ENCODE results near the gene TBC1D19.
"Not testable (repeated sequence)": the region's sequence is repeated elsewhere in the genome, so short reads cannot be mapped to it uniquely, and the experiment has no call there.

Gene TBC1D19

DNA sequence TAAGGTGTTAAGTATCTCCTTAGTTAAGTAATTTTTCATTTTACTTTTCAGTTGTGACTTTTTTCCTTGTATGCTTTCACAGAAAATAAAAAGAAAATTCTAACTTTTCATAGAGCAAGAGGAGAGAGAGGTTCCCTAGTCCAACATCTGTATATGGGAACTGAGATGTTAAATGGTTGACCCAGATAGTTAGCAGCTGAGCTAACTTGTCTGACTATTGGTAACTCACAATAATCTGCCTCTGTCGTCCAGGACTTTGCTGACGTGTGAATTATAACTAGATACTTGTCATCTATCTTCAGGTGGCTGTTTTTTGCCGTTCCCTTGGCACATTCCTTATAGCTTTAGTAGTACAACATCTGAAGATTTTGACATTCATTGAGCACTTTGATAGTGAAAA, 29.9 kb downstream of the TBC1D19 start:
- DNase-seq (ENCODE audit: low read depth): no peak
- TF ChIP-seq, protein P1, sequence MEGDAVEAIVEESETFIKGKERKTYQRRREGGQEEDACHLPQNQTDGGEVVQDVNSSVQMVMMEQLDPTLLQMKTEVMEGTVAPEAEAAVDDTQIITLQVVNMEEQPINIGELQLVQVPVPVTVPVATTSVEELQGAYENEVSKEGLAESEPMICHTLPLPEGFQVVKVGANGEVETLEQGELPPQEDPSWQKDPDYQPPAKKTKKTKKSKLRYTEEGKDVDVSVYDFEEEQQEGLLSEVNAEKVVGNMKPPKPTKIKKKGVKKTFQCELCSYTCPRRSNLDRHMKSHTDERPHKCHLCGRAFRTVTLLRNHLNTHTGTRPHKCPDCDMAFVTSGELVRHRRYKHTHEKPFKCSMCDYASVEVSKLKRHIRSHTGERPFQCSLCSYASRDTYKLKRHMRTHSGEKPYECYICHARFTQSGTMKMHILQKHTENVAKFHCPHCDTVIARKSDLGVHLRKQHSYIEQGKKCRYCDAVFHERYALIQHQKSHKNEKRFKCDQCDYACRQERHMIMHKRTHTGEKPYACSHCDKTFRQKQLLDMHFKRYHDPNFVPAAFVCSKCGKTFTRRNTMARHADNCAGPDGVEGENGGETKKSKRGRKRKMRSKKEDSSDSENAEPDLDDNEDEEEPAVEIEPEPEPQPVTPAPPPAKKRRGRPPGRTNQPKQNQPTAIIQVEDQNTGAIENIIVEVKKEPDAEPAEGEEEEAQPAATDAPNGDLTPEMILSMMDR (IDR thresholded peaks at IDR 0.05; ENCODE audit: low read depth, low read length, missing control alignments): no peak
- no peak overlapping the region for H3K4me3 ChIP-seq (ENCODE audit: low read depth, low read length)

DNA sequence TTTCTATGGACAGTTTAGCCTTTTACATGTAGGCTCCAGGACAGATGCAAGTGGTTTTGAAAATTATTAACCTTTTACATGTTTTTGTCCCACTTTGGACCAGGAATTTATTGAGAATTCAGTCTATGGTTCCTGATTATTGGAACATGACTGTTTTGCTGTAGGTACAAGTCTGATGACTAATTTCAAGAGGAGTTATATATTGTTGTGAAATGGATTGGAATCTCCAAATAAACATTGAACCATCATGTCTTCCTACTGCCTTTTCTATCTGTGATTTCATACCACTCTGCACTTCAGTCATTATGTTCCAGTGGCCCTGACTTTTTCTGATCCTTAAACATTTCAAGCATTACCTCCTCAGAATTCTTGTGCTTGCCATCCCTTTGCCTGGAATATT, 35.9 kb downstream of the TBC1D19 start:
- no peak for DNase-seq (ENCODE audit: low read depth)
- H3K4me3 ChIP-seq (ENCODE audit: low read depth, low read length): no peak overlapping the region
- TF ChIP-seq, protein P1 (IDR thresholded peaks at IDR 0.05; ENCODE audit: low read depth, low read length, missing control alignments): no peak

DNA sequence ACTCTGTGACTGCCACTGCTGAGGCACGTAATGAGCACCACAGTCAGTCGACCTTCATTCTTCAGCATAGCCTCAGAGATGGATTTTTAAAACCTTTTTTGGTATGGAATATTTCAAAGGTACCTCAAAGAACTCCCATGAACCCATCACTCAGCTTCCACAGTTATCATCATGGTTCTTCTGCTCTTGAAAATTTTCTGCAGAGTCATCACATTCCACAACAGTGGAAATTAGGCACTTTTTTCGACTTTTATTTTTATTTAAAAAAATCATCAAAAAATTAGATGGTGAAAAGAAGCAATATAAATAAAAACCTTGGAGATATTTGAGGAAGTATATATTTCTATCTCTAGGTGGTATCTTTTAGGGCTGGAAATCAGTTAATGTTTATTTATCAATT, 37.5 kb downstream of the TBC1D19 start:
- H3K4me3 ChIP-seq (ENCODE audit: low read depth, low read length): no peak overlapping the region
- TF ChIP-seq, protein P1 (IDR thresholded peaks at IDR 0.05; ENCODE audit: low read depth, low read length, missing control alignments): no peak
- no peak for DNase-seq (ENCODE audit: low read depth)

DNA sequence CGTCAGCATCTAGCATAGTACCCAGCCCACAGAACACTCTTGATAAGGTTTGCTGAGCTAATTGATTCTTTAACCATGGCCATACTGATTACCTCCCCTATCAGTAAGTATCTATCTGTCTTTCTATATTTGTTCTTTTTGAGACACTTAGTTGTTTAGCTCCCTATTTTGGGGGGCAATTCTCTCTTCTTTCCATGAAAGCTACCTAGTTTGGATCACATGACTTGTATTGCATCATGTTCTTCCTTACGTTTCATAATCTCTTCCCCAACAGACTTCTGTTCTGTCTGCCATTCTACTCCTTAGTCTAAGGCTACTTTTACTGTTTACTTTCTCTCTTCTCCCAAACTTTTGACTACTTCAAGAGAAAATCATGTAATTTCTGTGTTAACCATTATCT, 39.0 kb downstream of the TBC1D19 start:
- DNase-seq (ENCODE audit: low read depth): no peak
- no peak overlapping the region for H3K4me3 ChIP-seq (ENCODE audit: low read depth, low read length)
- TF ChIP-seq, protein P1 (IDR thresholded peaks at IDR 0.05; ENCODE audit: low read depth, low read length, missing control alignments): no peak

DNA sequence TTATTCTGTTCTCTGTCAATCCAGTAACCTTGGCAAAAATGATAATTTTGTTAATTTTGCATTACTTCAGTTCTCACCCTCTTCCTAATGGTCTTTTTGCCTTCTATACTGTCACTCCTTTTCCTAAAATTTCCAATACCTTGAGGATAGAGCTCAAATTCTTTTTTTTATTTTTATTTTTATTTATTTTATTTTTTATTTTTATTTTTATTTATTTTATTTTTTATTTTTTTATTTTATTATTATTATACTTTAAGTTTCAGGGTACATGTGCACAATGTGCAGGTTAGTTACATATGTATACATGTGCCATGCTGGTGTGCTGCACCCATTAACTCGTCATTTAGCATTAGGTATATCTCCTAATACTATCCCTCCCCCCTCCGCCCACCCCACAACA, 42.8 kb downstream of the TBC1D19 start:
- not testable (repeated sequence) for DNase-seq (ENCODE audit: low read depth); H3K4me3 ChIP-seq (ENCODE audit: low read depth, low read length)

DNA sequence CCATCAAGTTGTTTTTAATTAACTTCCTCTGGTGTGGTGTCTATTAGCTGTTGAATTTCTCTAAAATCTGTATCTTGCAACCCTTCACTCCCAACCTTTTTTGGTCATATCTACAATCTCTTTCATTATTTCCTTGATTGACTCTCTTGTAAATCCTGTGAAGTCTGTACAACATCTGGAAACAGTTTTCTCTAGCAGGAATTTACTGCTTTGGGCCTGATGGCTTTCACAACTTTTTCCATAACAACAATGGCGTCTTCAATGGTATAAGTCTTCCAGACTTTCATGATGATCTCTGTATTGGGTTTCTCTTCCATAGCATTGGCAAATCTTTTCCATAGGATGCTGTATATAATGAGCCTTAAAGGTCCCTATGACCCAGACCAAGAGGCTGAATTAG, 49.0 kb downstream of the TBC1D19 start:
- TF ChIP-seq, protein P1 (IDR thresholded peaks at IDR 0.05; ENCODE audit: low read depth, low read length, missing control alignments): no peak
- no peak overlapping the region for H3K4me3 ChIP-seq (ENCODE audit: low read depth, low read length)
- DNase-seq (ENCODE audit: low read depth): no peak

DNA sequence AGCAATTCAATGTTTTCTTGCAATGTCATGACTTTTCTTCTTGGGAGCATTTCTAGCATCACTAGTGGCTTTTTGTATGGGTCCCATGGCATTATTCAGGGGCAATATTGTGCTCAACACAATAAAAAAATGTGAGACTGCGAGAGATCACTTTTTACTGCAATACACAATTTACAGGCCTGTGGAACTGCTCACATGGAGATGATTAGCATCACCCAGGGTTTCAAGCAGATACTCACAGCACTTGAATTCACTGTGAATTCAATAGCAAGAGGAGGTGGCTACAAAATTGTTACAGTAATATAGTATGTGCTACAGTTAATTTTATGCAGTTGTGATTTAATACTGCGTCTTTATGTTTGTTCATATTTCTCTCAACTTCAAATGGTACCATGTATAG, 50.4 kb downstream of the TBC1D19 start:
- TF ChIP-seq, protein P1 (IDR thresholded peaks at IDR 0.05; ENCODE audit: low read depth, low read length, missing control alignments): no peak
- no peak for DNase-seq (ENCODE audit: low read depth)
- H3K4me3 ChIP-seq (ENCODE audit: low read depth, low read length): no peak overlapping the region

DNA sequence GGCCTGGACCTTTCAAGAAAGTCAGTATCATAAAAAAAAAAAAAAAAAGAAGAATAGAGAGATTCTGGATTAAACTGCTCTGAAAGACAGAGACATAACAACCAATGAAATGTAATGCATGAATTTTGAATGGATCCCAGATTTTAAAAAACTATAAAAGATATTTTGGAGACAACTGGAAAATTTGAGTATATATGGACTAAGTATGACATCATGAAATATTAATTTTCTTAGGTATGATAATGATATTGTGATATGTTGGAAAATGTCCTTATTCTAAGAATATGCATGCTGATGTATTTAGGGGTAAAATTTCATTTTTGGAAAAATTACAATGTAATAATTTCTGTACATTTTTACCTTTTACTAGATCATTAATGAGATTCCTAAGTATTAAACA, 52.6 kb downstream of the TBC1D19 start:
- no peak overlapping the region for H3K4me3 ChIP-seq (ENCODE audit: low read depth, low read length)
- TF ChIP-seq, protein P1 (IDR thresholded peaks at IDR 0.05; ENCODE audit: low read depth, low read length, missing control alignments): no peak

DNA sequence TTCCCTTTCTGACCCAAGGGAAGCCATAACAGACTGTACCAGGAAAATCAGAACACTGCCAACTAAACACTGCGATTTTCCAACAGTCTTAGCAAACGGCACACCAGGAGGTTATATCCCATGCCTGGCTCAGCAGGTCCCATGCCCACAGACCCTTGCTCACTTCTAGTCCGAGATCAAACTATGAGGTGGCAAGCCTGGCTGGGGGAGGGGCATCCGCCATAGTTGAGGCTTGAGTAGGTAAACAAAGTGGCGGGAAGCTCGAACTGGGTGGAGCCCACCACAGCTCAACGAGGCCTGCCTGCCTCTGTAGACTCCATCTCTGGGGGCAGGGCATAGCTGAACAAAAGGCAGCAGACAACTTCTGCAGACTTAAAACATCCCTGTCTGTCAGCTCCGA, 56.8 kb downstream of the TBC1D19 start:
- DNase-seq (ENCODE audit: low read depth): not testable (repeated sequence)

More for the DNA sequence above, 52.6 kb downstream of the TBC1D19 start:
- DNase-seq (ENCODE audit: low read depth): no peak

More for the DNA sequence above, 56.8 kb downstream of the TBC1D19 start:
- H3K4me3 ChIP-seq (ENCODE audit: low read depth, low read length): not testable (repeated sequence)
